GM19397 (cell line): ENCODE measurements around the gene LYPD5.
"Not testable (repeated sequence)": the region's sequence is repeated elsewhere in the genome, so short reads cannot be mapped to it uniquely, and the experiment has no call there.

Source experiments
- ATAC-seq: cut with Tn5 transposase; IDR thresholded peaks from one replicate; pipeline ENCODE4 v1.9.1; 2021; ENCODE audit warnings: mild to moderate bottlenecking, moderate library complexity; ENCODE audit not compliant: unreplicated experiment

Gene LYPD5

DNA sequence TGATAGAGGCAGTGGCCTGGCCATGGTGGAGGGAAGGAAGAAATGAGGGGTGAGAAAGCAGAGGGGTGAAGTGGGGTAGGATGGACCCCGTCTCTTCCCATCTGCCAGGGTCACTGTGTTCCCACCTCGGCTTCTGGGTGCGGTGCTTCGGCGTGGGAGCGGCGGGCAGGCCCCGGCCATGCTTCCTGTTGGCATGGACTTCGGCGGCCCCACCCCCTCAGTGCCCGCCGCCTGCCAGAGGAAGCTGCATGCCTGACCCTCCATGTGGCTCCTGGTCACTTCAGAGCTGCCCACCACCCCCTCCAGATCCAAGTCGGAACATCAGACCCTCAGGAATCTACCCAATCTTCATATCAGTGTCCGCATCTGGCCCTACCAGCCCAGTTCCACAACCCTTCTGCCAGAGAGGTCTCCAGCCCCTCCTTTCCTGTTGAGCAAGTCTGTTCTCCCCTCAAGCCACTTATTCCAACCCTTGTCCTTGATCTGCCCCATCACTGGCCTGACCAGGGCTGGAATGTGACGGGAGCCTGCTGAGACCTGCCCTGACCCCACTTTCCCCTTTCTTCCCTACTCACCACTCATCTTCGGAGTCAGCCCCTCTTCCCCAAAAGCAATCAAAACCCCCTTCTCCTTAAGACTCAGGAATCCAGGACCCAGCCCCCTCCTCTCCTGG is 23.0 kb downstream of the LYPD5 start:
- ATAC-seq: no peak

DNA sequence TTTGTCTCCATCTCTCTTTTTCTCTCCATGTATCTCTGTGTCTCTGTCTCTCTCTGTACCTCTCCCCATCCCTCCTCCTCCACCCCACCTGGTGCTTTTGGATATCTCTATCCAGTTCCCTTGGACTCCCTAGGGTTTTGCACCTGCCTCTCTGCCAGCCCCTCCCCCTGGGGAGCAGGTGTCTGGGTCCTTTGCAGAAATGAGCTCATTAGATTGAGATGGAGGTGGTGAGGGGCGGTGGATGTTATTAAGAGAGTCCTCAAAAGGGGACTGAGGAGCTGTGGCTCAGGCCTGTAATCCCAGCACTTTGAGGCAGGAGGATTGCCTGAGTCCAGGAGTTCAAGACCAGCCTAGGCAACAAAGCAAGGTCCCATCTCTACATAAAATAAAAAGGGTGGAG is 23.6 kb downstream of the LYPD5 start:
- no peak for ATAC-seq

DNA sequence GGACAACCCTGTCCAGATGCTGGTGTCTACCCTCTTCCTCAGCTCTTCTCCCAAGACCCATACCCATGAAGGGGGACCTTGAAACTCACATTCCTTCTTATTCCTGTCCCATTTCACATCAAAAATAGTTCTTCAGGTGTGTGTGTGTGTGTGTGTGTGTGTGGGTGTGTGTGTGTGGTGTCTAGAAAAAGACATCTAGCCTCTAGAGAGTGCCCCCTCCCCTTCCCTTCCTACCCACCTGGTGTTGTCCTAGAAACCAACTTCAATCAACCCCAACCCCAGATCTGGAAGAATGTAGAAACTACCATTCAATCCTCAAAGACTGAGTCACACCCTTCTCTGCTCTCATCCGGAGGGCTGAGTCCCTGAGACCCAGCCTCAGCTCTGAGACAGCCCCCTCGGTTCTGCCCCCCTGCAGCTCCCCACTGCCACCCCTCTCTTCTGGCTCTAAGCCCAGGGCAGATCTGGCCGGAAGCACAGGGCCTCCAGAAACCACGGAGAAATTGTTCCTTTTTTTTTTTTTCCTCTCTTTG is 25.0 kb downstream of the LYPD5 start:
- no peak for ATAC-seq

DNA sequence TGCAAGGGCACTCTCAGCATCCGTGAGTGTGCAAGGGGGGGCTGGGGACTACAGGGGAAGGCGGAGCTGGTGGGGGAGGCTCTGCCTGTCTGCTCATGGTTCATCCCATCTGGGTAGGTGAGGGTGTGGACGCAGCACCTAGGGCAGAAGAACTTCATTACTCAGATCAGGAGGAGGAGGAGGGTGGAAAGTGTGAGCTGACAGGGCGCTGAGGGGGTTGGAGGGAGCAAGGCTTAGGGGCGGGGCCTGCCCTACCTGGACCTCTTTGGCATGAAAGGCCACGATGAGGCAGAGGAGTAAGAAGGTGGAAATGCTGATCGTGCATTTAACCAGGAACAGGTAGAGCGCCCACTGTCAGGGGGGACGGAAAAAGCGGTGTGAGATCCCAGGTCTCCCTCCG is 26.0 kb downstream of the LYPD5 start:
- ATAC-seq: no peak

DNA sequence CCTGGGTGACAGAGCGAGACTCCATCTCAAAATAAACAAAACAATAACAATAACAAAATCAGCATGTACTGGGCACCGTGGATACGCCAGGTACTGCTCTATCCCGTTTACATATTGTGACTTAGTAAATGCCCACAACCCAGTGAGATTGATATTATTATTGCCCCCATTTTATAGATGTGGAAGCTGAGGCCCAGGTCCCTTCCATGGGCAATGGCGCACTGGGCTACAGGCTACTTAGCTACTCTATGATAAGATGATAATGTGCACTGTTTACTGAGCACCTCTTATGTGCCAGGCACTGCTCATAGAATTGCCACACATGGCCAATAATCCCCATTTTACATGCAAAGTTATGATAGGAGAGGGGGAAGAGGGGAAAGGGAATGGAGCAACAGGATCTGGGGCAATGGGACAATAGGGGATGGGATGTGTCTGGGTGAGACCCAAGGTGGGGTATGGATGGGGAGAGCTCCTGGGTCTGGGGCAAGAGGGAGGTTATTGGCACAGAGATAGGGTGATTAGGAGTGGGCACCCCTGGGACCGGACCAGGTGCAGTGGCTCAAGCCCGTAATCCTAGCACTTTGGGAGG is 26.9 kb downstream of the LYPD5 start:
- ATAC-seq: no peak

DNA sequence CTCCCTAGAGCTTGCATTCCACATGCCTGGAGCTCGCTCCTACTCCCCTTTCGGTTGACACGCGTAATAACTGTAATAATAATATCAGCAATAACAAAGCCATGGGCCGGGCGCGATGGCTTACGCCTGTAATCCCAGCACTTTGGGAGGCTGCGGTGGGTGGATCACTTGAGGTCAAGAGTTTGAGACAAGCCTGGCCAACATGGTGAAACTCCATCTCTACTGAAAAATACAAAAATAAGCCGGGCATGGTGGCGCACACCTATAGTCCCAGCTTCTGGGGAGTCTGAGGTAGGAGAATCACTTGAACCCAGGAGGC is 27.3 kb downstream of the LYPD5 start:
- not testable (repeated sequence) for ATAC-seq

DNA sequence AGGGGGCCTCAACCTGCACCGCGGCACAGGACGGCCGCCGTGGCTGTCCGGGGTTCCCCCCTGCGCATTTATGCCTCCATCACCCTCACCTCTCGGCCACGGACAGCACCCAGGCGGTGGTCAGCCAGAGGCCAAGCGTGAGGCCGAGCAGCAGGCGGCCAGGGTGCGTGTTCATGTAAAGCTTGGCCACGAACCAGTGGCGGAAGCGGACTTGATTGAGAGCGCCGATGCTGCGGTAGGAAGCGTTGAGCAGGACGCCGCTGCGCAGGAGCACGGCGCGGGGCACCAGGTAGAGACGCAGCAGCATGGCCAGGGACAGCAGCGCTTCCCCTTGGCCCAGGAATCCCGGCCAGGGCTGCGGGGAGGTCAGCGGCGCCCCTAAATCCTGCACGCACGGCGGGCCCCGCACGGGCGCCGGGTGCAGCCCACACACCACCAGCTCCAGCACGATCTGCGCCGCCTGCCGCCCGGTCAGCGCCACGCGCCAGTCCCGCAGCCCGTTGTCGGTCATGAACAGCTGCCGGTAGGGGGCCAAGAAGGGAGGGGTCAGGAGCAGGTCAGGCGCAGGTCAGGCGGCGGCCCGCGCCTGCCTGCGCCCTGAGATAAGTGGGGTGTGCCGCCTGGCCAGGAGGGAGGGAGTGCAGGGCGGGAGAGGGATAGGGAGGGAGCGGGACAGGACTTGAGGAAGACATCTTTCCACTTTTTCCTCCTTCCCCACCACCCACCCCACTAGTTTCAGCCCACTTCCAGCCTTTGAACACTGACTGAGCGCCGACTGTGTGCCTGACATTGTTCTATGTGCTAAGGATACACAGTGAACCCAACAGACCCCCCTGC is 27.9 kb downstream of the LYPD5 start:
- no peak for ATAC-seq

DNA sequence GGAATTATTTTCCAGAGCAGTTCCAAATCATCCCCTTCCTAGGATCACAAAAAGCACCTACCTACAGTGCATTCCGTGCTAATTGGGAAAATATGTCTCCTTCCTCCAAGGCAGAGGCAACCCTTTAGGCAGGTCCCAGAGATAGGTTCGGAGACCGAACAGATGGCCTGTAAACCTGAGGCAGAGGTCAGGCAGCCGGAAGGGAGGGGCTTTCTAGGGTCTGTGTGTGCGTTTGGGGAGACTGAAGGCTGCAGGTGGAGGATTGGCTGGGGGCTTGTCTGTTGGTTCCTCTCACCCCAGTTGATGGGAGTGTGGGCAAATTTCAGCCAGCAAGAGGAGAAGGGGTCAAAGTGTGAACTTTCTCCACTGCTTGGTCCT is 28.5 kb downstream of the LYPD5 start:
- ATAC-seq: no peak

DNA sequence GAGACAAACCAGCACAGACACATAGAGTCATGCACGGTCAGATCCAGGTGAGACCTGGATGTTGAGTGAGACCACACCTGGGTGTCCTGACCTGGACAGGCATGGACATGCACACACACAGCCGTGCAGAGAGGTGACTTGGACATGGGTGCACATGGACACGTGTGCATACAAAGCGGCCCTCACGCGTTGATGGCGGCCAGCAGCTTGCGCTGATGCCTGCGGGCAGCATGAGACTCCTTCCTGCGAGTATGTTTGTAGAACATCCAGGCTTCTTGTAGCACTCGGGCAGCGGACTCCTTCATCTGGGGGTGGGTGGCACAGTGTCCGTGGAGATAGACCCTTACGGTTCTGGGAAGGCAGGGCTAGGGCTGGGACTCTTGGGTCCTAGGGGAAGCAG is 33.0 kb downstream of the LYPD5 start:
- ATAC-seq: no peak

DNA sequence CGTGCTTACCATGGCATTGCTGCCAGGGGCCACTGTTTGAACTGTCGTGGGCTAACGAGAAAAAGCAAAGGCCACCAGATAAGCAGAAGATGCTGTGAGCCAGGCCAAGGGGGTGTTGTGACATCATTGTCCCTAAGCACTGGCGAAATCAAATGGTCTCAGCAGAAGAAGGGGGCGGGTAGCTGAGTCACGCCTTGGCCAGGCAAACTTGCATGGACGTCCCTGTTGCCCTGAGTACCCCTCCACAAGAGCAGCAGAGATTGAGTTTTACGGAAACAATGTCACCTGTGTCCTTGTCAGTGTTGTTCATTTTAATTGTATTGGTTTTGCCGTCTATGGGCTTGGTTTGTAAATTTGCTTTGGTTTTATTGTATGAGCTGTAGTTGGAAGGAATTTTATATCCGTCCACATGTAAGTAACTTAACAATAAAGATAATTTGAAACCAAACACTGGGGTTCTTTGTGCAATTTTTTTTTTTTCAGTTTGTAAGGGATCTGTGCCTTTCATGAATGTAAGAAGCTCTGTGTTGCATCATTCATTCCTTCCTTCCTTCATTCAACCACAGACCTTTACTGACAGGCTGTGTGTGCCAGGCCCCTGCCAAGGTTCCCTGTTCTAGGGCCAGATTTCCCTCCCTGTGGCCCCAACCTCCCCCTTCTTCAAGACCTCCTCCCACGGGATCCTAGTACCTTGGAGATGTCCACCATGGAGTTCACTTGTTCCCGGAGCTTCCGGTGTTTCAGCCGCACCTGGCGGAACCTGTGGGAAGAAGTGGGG is 33.8 kb downstream of the LYPD5 start:
- no peak for ATAC-seq

DNA sequence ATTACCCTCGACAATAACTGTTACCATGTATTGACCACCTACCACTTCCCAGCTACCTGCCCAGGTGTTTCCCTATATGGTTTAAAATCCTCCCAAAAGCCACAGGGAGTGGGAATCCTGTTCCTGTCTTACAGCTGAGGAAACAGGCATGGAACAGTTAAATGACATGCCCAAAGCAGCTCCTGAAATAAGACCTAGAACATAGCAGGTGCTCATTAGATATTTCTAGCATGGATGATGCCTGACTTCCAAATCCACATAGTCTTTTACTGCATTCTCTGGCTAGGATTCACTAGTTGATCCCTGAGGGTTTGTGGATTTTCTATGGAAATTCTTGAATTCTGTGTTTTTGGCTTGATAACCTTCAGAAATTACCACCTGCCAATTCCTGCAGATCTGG is 34.4 kb downstream of the LYPD5 start:
- ATAC-seq: no peak

DNA sequence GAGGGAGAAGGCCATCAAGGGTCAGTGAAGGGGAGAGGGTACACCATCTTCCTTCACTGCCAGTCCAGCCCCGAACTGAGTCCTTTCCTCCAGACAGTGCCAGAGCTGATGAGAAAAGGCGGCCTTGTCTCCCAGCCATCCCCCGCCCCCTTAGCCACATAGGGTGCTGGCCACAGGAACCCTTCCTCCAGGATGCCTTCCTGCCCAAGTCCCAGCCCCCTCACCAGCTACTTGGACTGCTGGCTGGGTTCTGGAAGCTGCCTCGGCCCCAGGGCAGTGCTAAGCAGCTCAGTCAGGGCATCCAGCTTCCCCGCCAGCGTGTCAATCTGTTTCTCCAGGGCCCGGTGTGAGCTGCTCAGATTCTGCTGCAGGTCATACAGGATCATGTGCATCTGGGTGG is 34.9 kb downstream of the LYPD5 start:
- no peak for ATAC-seq

DNA sequence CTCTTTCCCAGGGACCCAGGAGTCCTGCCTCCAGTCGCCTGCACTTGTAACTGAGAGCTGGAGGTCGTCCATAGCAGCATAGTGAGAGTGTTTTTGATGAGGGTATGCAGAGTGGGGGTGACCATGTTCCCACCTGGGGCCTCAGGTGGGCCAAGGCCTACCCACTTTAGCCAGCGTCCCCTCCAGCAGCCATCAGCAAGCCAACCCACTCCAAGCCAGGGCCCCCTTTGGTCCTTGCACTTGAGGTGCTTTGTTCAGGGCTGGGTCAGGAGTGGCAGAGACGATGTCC is 35.5 kb downstream of the LYPD5 start:
- no peak for ATAC-seq

DNA sequence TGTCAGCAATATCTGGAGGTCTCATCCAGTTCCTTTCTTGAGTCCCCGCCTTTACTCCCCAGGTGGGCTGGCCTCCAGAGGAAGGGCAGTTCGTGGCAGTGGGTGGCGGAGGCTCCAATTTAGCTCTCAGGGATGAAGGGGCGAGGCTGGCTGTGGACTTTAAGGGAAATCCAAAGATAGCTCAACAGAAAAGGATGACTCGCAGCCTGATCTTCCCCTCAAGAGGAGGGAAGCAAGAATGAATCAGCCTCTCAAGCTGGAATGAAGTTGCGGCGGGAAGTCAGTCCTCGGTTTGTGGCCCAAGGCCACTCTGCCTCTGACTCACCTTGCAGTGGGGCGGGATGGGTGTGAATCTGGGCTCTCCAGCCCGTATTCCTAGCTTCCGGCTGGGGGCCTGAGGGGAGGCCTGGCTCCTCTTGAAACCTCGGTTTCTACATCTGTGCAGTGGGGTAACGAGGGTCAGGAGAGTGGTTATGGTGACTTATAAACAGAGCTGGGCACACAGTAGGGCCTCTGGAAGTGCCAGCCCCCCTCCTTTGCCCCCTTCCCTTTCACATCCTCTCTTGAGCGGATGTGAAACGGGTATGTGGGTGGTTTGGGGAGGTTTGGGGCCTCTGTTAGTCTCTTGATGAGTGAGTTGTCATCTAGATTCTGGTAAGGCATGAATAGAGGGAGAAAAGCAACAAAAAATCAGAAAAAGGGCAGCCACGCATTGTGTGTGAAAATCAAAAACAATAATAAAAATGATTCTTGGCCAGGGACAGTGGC is 37.0 kb downstream of the LYPD5 start:
- peak; percentile 78 for ATAC-seq

DNA sequence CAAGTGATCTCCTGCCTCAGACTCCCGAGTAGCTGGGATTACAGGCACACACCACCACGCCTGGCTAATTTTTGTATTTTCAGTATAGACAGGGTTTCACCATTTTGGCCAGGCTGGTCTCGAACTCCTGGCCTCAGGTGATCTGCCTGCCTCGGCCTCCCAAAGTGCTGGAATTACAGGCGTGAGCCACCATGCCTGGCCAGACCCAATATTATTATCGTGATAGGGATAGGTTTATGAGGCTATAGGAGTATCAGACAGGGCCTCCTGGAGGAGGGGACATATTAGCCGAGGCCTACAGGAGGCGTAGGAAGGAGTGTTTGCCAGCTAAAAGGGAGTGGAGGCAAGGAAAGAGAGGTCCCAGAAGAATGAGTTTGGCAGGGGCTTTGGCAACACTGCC is 37.6 kb downstream of the LYPD5 start:
- ATAC-seq: not testable (repeated sequence)

DNA sequence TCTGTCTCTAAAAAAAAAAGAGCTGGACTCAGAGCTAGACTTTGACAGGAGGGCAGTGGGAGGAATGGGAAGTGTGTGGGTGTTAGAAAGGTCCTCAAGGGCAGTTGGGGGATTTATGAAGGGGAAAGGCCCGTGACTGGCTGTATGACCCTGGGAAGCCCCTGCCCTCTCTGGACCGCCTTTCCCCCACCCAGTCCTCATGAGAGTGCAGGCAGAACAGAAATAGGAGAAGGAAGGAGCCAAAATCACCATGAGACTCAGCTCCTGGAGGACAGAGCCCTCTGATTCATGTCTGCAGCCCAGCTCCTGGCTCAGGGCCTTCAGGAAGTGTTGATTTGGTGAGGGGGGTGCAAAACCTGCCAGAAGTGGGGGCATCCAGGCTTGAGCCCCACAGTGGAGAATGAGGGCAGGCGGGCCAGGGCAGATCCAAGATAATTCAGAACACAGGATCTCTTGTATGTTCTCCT is 38.7 kb downstream of the LYPD5 start:
- ATAC-seq: no peak

DNA sequence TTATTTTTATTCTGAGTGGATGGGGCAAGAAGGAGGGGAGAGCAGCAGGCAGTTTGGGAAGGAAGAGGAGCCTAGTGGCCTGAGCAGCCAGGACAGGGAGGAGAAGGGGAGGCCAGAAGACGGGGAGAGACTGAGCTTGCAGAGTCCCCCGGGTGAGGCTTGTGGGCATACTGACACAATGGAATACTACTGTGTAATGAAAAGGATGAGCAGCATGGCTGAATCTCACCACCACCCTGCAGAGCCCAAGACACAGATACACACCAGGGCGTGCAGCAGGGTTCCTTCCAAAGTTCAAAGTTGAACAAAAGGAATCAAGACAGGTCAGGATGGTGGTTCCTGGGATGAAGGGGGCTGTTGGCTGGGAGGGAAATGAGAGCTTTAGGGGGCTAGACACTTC is 39.4 kb downstream of the LYPD5 start:
- no peak for ATAC-seq

DNA sequence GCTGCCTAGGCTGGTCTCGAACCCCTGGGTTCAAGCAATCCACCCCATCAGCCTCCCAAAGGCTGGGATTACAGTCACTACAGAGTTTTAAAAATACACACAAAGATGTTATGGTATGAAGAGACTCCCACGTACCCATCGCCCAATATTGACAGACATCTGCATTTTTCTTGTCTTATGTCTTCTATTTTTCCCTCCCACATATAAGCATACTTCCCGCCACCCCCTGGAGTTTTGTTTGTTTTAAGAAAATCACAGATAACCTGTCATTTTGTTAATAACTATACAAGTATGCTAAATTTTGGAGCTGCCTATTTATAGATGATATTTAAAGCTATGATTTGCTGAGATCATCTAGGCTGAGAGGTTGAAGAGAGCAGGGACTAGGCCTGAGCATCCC is 41.3 kb downstream of the LYPD5 start:
- no peak for ATAC-seq

DNA sequence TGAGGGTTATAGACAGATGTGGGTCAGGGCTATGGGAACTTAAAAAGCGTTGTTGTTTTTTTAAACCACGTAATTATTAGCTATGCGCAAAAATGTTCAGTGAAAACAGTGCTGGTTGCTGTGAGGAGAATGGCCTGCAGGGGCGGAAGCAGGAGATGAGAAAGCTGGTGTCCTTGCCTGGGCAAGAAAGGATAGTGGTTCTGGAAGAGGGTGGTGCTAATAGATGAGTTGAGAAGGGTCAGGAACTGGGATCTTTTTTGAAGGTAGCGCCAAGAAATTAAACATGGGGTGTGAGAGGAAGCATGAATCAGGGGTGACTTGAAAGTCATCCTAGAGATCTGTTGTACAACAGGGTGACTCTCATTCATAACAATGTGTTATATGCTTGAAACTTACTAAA is 42.7 kb downstream of the LYPD5 start:
- ATAC-seq: no peak

DNA sequence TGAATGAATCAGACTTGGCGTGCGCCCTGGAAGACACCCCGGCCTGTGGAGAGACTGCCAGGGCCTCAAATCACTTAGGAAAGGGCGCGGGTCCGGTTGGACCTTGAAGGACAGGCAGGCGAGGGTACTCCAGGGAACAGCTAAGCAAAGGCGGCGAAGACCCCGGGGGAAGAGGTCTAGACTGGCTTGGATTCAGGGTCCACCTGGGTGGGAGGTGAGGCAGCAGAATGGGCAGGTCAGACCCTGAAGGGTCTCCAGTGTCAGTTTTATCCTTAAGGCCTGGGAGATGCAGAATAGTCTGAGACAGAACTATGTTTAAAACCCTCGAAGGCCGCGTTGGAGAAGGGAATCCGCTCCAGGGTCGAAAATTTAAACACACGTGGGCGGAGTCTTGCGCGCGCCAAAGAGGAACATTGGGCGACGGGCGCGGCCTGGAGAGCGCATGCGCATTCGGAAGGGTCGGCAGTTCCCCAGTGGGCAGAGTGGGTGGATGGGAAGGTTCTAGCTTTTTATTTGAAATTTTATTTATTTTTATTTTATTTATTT is 46.9 kb downstream of the LYPD5 start:
- peak; percentile 21 for ATAC-seq
